ENCODE measurements around the gene LPAR1. TPM values are rescaled to one million over a fixed set of nuclear protein-coding genes. Genes with fewer than 3 reads are reported as not detected.

Gene LPAR1
- total RNA-seq, 1 experiment from 2014 or later = 4.9 TPM

- peaks cover 5% of the 10 kb centered on the region; the same call in 1 of the 2 replicates for H3K27me3 Mint-ChIP-seq (ENCODE audit: low read depth)
Observed at GRCh38 chr9:111030492-111030891, 7.8 kb downstream of the LPAR1 start.

GRCh38 chr9:111029260-111029659, 9.0 kb downstream of the LPAR1 start:
- peaks cover 5% of the 10 kb centered on the region; the same call in 1 of the 2 replicates for H3K36me3 Mint-ChIP-seq

More at GRCh38 chr9:111030492-111030891, 7.8 kb downstream of the LPAR1 start:
- no peak overlapping the region for H3K4me3 Mint-ChIP-seq
- ChIA-PET CTCF (no interaction called here), POLR2A (interaction anchor here (0.7 kb wide), 2 partner anchors 14 to 579 kb away, joined by 4 to 7 read pairs; no protein-coding TSS in a partner anchor)
- peaks cover under 1% of the 10 kb centered on the region; the same call in 1 of the 2 replicates for H3K9me3 Mint-ChIP-seq
- H3K27ac Mint-ChIP-seq = no peak overlapping the region
- ATAC-seq (peak; percentile 48), DNase-seq (ENCODE audit: low spot score) (no peak)
- peaks cover 38% of the 10 kb centered on the region for H3K4me1 Mint-ChIP-seq
- no peak for TF ChIP-seq ZNF423 (CRISPR knock-in tag; IDR thresholded peaks at IDR 0.05)
- TF ChIP-seq MYBL2 (CRISPR knock-in tag; IDR thresholded peaks at IDR 0.05) = no peak
- peak; percentile 42; the same call in 1 of the 2 replicates for TF ChIP-seq MAX (CRISPR knock-in tag; IDR thresholded peaks at IDR 0.05)
- TF ChIP-seq PRRX2 (CRISPR knock-in tag; IDR thresholded peaks at IDR 0.05) = no peak
- TF ChIP-seq ZNF425 (CRISPR knock-in tag; conservative IDR thresholded peaks at IDR 0.05) = no peak
- no peak for TF ChIP-seq NR3C1 (CRISPR knock-in tag; conservative IDR thresholded peaks at IDR 0.05; ENCODE audit: low read depth)
- no peak for TF ChIP-seq STAT6 (CRISPR knock-in tag; conservative IDR thresholded peaks at IDR 0.05; ENCODE audit: low read depth)
- H3K36me3 Mint-ChIP-seq = no peaks in the 10 kb centered on the region

More at GRCh38 chr9:111029260-111029659, 9.0 kb downstream of the LPAR1 start:
- H3K9me3 Mint-ChIP-seq = peaks cover 9% of the 10 kb centered on the region
- TF ChIP-seq NR2C2 (CRISPR knock-in tag; IDR thresholded peaks at IDR 0.05) (no peak), TEAD4 (CRISPR knock-in tag; IDR thresholded peaks at IDR 0.05) (no peak), ERG (CRISPR knock-in tag; IDR thresholded peaks at IDR 0.05) (no peak), PRDM15 (CRISPR knock-in tag; IDR thresholded peaks at IDR 0.05) (no peak), FOXJ3 (CRISPR knock-in tag; IDR thresholded peaks at IDR 0.05; ENCODE audit: borderline replicate concordance) (no peak), HMGXB4 (CRISPR knock-in tag; IDR thresholded peaks at IDR 0.05) (no peak)
- no peak for ATAC-seq
- DNase-seq (ENCODE audit: low spot score) = no peak
- POLR2A ChIA-PET = no interaction called here
- H3K27me3 Mint-ChIP-seq (ENCODE audit: low read depth) = no peaks in the 10 kb centered on the region
- peaks cover 27% of the 10 kb centered on the region for H3K4me1 Mint-ChIP-seq
- H3K27ac Mint-ChIP-seq = no peak overlapping the region
- CTCF ChIA-PET = no interaction called here
- no peak overlapping the region for H3K4me3 Mint-ChIP-seq
